AG04449 (cell line): ENCODE data around the gene NOTCH4.
"Not testable (repeated sequence)": the region's sequence is repeated elsewhere in the genome, so short reads cannot be mapped to it uniquely, and the experiment has no call there.

Source experiments
- CTCF ChIA-PET: fragments of 350-600 bp; formaldehyde crosslinking; extraction: SDS; loops from one replicate; lab custom pipeline; 2021; ENCODE audit warnings: antibody characterized with exemption; lab: Yijun Ruan, JAX
- POLR2A ChIA-PET: fragments of 400-600, 350-600 bp; formaldehyde crosslinking; extraction: SDS; loops from one replicate; lab custom pipeline; 2020; ENCODE audit warnings: antibody characterized with exemption, inconsistent platforms; lab: Yijun Ruan, JAX
- DNase-seq: peaks from one replicate; pipeline ENCODE4 v3.0.0-alpha.2; 2010; ENCODE audit warnings: low read depth, low spot score
- H3K4me3 ChIP-seq: 2 replicates; pipeline ENCODE4 v1.5.1; 2011; ENCODE audit warnings: low read depth, mild to moderate bottlenecking, control low read depth, low read length
- CTCF ChIP-seq: IDR thresholded peaks from one replicate; pipeline ENCODE4 v1.5.1; 2011; ENCODE audit warnings: mild to moderate bottlenecking, moderate library complexity, low read length, control low read depth, inconsistent platforms; ENCODE audit not compliant: insufficient read depth; ENCODE audit errors: missing control alignments

The NOTCH4 gene

GRCh38 chr6:32223258-32224235 is at the start of gene NOTCH4:
NOTCH4 (minus strand) TSS chr6:32224067; CDS start chr6:32223928, 139 bp downstream.
- POLR2A ChIA-PET: no interaction called here
- DNase-seq: no peak
- TF ChIP-seq CTCF: no peak
- H3K4me3 ChIP-seq: no peak within 1 kb of the TSS
- CTCF ChIA-PET: no interaction called here

GRCh38 chr6:32271429-32271828 is 47.6 kb upstream of the NOTCH4 start:
- ChIA-PET CTCF (interaction anchor here (1.6 kb wide), 1 partner anchor 23 kb away, joined by 3 read pairs; no protein-coding TSS in a partner anchor), POLR2A (no interaction called here)
- TF ChIP-seq CTCF: no peak
- DNase-seq: no peak
- H3K4me3 ChIP-seq: no peak overlapping the region

DNA sequence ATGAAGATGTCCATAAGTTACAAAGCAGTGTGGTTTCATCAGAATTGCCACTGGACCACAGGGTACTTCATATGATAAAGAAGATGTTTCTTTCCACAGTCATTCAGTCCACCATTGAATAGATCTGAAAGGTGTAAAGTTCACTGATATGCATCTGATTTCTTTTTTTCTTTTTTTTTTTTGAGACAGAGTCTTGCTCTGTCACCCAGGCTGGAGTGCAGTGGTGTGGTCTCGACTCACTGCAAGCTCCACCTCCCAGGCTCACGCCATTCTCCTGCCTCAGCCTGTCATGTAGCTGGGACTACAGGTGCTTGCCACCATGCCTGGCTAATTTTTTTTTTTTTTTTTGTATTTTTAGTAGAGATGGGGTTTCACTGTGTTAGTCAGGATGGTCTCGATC is 44.6 kb upstream of the NOTCH4 start:
- H3K4me3 ChIP-seq, POLR2A ChIA-PET, DNase-seq: not testable (repeated sequence)
- CTCF ChIA-PET: interaction anchor here (0.9 kb wide), 1 partner anchor 12 kb away, joined by 4 read pairs; no protein-coding TSS in a partner anchor

DNA sequence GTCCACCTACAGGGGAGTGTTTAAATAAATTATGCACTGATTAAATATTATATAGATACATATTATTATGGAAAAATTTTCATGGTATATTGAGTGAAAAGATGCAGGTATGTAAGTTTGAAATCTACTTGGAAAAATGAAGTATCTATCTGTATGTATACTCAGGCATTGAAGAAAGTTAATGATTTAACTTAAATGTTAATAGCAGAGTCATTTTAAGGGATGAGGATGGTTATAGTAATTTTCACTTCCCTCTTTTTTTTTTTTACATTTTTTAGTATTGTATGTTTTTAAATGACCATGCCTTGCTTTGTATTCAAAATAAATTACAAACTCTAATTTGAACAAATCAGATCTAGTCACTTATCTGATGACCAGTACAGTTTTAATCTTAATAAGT is 43.2 kb upstream of the NOTCH4 start:
- CTCF ChIA-PET: no interaction called here
- DNase-seq: no peak
- TF ChIP-seq CTCF: no peak
- H3K4me3 ChIP-seq: no peak overlapping the region
- POLR2A ChIA-PET: no interaction called here

DNA sequence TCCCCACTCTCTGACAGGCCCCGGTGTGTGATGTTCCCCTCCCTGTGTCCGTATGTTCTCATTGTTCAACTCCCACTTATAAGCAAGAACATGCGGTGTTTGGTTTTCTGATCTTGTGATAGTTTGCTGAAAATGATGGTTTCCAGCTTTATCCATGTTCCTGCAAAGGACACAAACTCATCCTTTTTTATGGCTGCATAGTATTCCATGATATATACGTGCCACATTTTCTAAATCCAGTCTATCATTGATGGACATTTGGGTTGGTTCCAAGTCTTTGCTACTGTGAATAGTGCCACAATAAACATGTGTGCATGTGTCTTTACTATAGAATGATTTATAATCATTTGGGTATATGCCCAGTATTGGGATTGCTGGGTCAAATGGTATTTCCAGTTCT is 33.4 kb upstream of the NOTCH4 start:
- H3K4me3 ChIP-seq, POLR2A ChIA-PET, DNase-seq: not testable (repeated sequence)
- CTCF ChIA-PET: interaction anchor here (0.6 to 1.1 kb wide), 2 partner anchors 11 to 433 kb away, joined by 3 to 4 read pairs; no protein-coding TSS in a partner anchor

DNA sequence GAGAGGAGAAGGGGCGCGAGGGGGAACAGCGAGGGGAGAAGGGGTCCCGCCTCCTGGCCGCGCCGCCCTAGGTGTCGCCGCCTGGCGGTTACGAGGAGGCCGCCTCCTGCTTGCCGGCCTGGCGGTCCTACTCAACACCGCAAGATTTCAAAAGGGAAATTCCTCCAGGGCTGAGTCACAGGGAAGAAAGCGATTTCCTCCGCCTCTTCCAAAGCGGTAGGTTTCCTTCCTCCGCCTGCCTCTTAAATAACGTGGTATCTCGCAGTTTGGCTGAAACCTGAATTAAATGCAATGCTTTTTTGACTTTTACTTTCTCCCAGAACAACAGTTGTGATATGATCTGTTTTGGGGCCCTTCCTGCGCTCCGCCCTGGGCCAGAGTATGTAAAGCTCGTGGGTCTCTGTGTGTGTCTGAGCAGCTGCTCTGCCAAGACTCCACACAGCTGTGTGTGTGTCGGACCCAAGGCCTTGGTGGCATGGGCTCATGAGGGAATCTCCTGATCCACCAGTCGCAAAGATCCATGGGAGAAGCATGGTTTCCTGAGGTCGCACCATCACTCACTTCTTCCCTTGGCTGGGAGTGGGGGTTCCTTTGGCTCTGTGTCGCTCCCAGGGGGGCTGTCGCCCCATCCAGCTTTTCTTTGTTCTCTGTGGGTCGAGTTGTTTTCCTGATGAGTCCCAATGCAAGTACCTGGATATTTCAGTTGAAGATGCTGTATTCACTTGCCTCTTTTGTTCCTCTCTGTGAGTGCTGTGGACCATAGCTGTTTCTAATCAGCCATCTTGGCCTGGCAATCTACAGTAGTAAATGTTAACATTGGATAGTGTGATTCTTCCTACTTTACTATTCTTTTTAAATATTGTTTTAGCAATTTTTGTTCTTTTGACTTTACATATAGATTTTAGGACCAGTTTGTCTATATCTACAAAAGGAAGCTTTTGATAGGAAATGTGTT is 31.6 kb upstream of the NOTCH4 start:
- CTCF ChIA-PET: interaction anchor here (0.6 to 3.7 kb wide), 16 partner anchors 11 to 1187 kb away, joined by 3 to 60 read pairs (median 3); partner anchors contain the start of gene TAP2
- peak; percentile 59 for DNase-seq
- POLR2A ChIA-PET: interaction anchor here (1.3 kb wide), 1 partner anchor 60 kb away, joined by 4 read pairs; no protein-coding TSS in a partner anchor
- peak overlapping the region; percentile 53 for H3K4me3 ChIP-seq
- peak; percentile 89 for TF ChIP-seq CTCF
